Mesothelial cell of epicardium (in vitro differentiated cells): ENCODE measurements around the gene BNIP5. TPM values are rescaled to one million over a fixed set of nuclear protein-coding genes. Genes with fewer than 3 reads are reported as not detected.

ENCODE experiments used
- DNase-seq, 2 experiments: peaks; one replicate each; pipeline ENCODE4 v3.0.0; 2021; ENCODE audit warnings: low spot score in 2 of 2; ENCODE audit not compliant: unreplicated experiment in 2 of 2
- H3K27ac Mint-ChIP-seq: 2 replicates; pipeline ENCODE4 v1.8.0; 2021; ENCODE audit warnings: mixed read lengths
- H3K27me3 Mint-ChIP-seq: 2 replicates; pipeline ENCODE4 v1.8.0; 2021; ENCODE audit warnings: low read depth, mixed read lengths
- H3K36me3 Mint-ChIP-seq: 2 replicates; pipeline ENCODE4 v1.8.0; 2021; ENCODE audit warnings: mixed read lengths
- H3K4me1 Mint-ChIP-seq: 2 replicates; pipeline ENCODE4 v1.8.0; 2021; ENCODE audit warnings: mixed read lengths
- H3K4me3 Mint-ChIP-seq: 2 replicates; pipeline ENCODE4 v1.8.0; 2021; ENCODE audit warnings: mild to moderate bottlenecking, moderate library complexity, mixed read lengths
- H3K9me3 Mint-ChIP-seq: 2 replicates; pipeline ENCODE4 v1.8.0; 2021; ENCODE audit warnings: mixed read lengths
- total RNA-seq: library from RNA; stranded (reverse); gene quantifications from 3 replicates; pipeline ENCODE4 v1.2.1, GENCODE V29; 2021
- TF ChIP-seq, protein P1 (sequence below): fragments of 200-600 bp; sonication (generic); IDR thresholded peaks from one replicate; pipeline ENCODE4 v1.5.0; 2021; ENCODE audit warnings: antibody characterized with exemption; ENCODE audit not compliant: unreplicated experiment

BNIP5 gene
- total RNA-seq, 1 donor from 2014 or later, result not detected

DNA sequence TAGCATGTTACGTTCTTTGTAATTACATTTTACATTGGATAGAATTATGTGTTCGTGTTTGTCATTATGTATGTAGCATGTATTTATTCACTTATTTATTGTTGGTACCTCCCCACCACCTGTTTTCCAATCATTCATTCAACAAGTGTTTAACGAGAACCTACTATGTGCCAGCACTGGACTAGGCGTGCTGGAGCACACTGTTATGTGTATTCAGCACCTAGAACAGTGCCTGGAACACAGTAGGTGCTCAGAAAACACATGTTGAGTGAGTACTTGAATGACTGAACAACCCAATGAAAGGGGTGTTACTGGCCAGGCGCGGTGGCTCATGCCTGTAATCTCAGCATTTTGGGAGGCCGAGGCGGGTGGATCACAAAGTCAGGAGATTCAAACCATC, 39.5 kb upstream of the BNIP5 start:
- TF ChIP-seq, protein P1, sequence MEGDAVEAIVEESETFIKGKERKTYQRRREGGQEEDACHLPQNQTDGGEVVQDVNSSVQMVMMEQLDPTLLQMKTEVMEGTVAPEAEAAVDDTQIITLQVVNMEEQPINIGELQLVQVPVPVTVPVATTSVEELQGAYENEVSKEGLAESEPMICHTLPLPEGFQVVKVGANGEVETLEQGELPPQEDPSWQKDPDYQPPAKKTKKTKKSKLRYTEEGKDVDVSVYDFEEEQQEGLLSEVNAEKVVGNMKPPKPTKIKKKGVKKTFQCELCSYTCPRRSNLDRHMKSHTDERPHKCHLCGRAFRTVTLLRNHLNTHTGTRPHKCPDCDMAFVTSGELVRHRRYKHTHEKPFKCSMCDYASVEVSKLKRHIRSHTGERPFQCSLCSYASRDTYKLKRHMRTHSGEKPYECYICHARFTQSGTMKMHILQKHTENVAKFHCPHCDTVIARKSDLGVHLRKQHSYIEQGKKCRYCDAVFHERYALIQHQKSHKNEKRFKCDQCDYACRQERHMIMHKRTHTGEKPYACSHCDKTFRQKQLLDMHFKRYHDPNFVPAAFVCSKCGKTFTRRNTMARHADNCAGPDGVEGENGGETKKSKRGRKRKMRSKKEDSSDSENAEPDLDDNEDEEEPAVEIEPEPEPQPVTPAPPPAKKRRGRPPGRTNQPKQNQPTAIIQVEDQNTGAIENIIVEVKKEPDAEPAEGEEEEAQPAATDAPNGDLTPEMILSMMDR, result no peak
- H3K27ac Mint-ChIP-seq, result no peak overlapping the region
- DNase-seq, result no peak
- H3K4me1 Mint-ChIP-seq, result peaks cover 14% of the 10 kb centered on the region
- no peak overlapping the region for H3K4me3 Mint-ChIP-seq
- H3K36me3 Mint-ChIP-seq, result no peaks in the 10 kb centered on the region
- H3K27me3 Mint-ChIP-seq, result peaks cover 7% of the 10 kb centered on the region
- H3K9me3 Mint-ChIP-seq, result no peaks in the 10 kb centered on the region

DNA sequence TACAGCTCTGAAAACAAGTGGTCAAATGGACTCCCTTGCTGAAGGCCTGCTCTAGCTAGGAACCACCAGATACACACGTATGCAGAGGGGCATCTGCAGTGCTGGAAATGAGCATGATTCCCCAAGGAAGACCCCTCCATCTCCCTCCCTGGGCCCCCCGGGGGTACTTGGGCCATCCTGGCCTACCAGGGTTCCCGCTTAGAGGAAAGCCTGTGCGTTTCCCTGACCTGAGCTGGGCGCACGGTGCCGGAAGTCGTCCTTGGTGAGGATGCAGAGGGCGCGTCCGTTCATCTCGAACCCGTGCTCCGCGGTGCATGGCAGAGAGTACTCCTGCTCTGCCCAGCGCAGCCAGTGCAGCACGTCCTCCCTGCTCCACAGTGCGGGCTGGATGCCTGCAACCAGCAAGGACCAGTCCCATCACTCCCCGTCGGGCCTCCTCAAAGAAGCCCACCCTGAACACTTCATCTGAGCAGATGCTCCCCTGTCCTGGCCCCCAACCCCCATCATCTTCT, 39.0 kb upstream of the BNIP5 start:
- TF ChIP-seq, protein P1, result no peak
- Mint-ChIP-seq H3K9me3 (no peaks in the 10 kb centered on the region), H3K27ac (no peak overlapping the region), H3K36me3 (no peaks in the 10 kb centered on the region), H3K4me1 (peaks cover 14% of the 10 kb centered on the region), H3K27me3 (peaks cover 7% of the 10 kb centered on the region), H3K4me3 (no peak overlapping the region)
- DNase-seq, result no peak

DNA sequence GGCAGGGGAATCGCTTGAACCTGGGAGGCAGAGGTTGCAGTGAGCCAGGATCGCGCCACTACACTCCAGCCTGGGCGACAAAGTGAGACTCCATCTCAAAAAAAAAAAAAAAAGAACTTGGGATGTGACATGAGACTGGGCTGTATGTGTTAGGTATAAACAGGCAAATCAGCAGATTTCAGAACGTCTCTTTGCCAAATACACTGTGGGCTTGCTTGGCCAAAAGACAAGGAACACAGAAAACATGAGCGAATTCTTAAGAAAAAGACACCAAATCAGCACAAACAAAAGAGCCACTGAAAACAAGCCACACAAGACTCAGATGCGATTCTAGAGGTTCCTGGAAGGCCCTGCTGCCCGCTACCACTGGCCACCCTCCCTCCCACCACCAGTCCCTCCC, 38.3 kb upstream of the BNIP5 start:
- TF ChIP-seq, protein P1, result no peak
- Mint-ChIP-seq H3K4me3 (no peak overlapping the region), H3K27ac (no peak overlapping the region), H3K4me1 (peaks cover 15% of the 10 kb centered on the region), H3K27me3 (peaks cover 7% of the 10 kb centered on the region), H3K36me3 (no peaks in the 10 kb centered on the region), H3K9me3 (no peaks in the 10 kb centered on the region)
- DNase-seq, result no peak

DNA sequence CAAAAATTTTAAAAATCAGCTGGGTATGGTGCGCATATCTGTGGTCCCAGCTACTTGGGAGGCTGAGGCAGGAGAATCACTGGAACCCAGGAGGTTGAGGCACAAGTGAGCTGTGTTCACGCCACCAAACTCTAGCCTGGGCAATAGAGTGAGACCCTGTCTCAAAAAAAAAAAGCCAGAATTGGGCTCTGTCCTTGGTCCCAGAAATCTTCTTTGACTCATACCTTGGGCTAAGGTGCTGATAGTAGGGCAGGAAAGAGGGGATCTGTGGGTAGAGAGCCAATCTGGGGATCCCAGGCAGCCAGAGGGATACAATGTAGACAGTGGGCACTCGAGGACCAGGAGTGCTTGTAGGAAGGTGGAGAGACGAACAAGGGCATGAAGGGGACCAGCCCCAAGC, 37.5 kb upstream of the BNIP5 start:
- no peaks in the 10 kb centered on the region for H3K36me3 Mint-ChIP-seq
- H3K4me1 Mint-ChIP-seq, result peaks cover 22% of the 10 kb centered on the region
- peaks cover 7% of the 10 kb centered on the region for H3K27me3 Mint-ChIP-seq
- H3K9me3 Mint-ChIP-seq, result no peaks in the 10 kb centered on the region
- no peak overlapping the region for H3K27ac Mint-ChIP-seq
- H3K4me3 Mint-ChIP-seq, result no peak overlapping the region
- TF ChIP-seq, protein P1, result no peak
- no peak for DNase-seq

DNA sequence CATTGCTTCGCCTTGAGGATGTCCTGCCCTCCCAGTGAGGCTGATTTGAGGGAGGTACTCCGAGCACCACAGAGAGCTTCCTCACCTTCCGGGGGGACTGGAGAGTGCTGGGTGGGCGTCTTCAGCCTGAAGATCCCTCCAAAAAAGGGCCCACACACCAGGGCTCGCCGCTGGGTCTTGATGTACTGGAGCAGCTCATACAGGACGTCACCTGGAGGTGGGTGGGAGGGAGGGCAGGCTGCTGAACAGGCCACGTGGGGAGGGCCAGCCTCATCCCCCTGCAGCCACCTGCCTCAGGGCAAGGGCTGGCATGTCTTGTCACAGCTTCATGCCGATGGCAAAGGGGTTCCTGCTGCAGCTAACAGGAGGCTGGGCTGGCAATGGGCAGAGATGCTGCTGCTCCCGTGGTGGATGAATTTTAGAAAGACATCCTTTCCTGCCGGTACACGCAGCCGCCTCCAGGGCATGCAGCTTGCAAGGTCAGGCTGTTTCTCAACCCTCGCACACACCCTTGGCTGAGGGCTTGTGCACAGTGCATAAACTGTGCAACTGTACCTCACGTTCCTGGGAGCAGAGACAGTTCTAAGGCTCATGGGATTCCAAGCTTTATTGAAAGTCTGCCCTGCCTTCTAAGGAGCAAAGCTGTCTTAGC, 36.8 kb upstream of the BNIP5 start:
- Mint-ChIP-seq H3K27me3 (peaks cover 7% of the 10 kb centered on the region), H3K27ac (no peak overlapping the region), H3K9me3 (no peaks in the 10 kb centered on the region), H3K36me3 (no peaks in the 10 kb centered on the region), H3K4me1 (peaks cover 22% of the 10 kb centered on the region), H3K4me3 (no peak overlapping the region)
- TF ChIP-seq, protein P1, result no peak
- no peak for DNase-seq
